Measurements from ENCODE around the gene KMT2B.

- no peak for TF ChIP-seq CTCF (IDR thresholded peaks at IDR 0.05)
- TF ChIP-seq POLR2A (IDR thresholded peaks at IDR 0.05), result no peak
Observed at GRCh38 chr19:35723671-35724070, 5.9 kb downstream of the KMT2B start.

Measured in lower leg skin (tissue), 3 donors.